Fibroblast of gingiva (primary cell): Measurements from ENCODE around the gene DTX2.
"Not testable (repeated sequence)": the region's sequence is repeated elsewhere in the genome, so short reads cannot be mapped to it uniquely, and the experiment has no call there.

Source experiments
- DNase-seq: peaks from one replicate; pipeline ENCODE4 v3.0.0-alpha.2; 2011; ENCODE audit warnings: low read depth

The DTX2 gene

DNA sequence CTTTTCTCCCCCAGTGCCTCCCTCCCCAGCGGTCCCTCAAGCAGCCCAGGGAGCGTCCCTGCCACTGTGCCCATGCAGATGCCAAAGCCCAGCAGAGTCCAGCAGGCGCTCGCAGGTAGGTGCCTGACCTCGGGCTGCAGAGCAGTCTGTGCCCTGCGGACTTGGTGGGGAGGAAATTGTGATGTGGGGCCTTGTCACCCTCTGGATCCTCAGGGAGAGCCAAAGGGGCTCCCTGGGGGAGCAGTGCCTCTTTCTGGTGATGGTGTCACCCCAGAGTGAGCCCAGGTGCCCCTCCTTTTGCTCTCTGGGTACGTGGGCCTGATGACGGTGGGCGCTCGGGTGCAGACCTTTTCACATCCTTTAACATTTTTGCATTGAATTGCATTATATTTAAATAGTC is 30.6 kb downstream of the DTX2 start:
- DNase-seq: not testable (repeated sequence)

GRCh38 chr7:76495717-76496116 is 34.2 kb downstream of the DTX2 start:
- not testable (repeated sequence) for DNase-seq

GRCh38 chr7:76497918-76498582 is 36.5 kb downstream of the DTX2 start:
- not testable (repeated sequence) for DNase-seq

GRCh38 chr7:76498583-76499200 is 37.2 kb downstream of the DTX2 start:
- DNase-seq: not testable (repeated sequence)

- not testable (repeated sequence) for DNase-seq
Observed at GRCh38 chr7:76499201-76499923, 37.9 kb downstream of the DTX2 start.

DNA sequence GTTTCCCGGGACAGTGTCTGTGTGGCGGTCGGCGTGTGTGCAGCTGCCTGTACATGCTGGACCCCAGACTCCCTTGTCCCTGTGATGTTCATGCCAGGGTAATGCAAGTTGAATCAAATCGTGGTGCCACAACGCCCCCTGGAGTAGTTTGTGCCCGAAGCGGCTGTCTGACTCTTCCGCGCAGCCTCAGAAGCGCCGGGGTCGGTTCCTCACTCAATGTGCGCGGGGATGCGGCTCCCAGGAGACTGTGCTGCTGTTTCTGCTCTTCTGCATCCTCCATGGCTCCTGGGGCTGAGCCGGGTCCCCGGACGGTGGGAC is 38.4 kb downstream of the DTX2 start:
- not testable (repeated sequence) for DNase-seq

GRCh38 chr7:76502224-76502623 is 40.7 kb downstream of the DTX2 start:
- DNase-seq: not testable (repeated sequence)

DNA sequence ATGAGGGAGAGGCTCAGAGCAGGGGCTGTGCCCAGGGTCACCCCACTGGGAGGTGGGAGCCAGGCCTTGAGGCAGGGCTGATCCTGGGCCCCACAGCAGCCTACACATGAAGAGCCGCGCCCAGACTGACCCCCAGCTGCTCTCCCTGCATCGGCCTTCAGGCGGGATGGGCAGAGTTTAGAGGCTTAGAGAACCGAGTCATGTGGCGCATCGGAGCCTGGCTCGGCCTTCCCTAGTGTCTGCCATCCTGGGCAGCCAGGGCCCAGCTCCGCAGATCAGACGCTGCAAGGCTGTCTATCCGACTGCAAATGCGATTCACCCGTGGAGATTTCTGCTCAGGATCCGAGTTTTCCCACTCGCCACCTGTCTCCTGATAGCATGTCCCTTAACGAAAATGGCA is 41.3 kb downstream of the DTX2 start:
- not testable (repeated sequence) for DNase-seq

DNA sequence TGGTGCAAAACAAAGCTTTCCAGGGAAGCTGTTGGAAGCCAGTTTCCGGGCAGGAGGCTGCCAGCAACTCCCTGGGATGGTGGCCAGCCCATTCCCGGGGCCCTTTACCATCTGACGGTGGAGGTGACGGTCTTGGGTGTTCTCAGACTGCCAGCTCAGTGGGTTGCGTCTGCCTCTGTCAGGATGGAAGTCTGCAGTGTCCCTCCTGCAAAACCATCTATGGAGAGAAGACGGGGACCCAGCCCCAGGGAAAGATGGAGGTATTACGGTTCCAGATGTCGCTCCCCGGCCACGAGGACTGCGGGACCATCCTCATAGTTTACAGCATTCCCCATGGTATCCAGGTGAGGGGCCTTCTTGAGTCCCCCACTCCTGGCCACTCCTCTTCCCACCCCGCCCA is 41.7 kb downstream of the DTX2 start:
- not testable (repeated sequence) for DNase-seq

DNA sequence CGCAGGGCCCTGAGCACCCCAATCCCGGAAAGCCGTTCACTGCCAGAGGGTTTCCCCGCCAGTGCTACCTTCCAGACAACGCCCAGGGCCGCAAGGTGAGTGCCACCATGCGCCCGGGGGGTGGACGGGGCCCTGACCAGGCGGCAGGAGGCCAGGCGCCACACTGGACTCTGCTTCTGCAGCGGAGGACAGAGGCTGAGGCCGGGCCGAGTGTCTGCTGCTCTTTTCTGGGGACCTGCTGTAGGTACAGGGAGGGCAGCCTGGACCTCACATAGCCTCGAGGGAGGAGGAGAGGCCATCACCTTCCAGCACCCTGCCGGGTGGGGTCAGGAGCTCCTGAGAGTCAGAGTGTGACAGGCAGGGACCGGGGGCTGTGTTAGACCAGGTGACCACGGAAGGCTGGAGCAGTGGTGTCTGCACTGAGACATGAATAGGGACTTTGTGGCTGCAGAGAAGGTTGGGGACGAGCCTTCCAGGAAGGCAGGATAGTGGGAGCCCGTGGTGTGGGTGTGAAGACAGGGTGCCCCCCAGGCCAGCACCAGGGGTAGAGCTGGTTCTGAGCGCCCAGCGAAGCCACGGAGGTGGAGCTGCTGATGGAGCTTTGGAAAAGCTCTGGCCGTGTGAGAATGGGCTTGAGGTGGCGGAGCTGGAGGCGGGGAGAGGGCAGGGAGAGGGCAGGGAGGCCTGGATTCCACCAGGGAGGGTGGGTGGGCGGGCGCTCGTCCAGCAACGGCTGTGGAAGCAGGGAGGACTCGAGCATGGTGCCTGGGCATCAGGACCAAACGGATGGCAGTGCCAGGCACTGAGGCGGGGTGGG is 43.0 kb downstream of the DTX2 start:
- DNase-seq: not testable (repeated sequence)

DNA sequence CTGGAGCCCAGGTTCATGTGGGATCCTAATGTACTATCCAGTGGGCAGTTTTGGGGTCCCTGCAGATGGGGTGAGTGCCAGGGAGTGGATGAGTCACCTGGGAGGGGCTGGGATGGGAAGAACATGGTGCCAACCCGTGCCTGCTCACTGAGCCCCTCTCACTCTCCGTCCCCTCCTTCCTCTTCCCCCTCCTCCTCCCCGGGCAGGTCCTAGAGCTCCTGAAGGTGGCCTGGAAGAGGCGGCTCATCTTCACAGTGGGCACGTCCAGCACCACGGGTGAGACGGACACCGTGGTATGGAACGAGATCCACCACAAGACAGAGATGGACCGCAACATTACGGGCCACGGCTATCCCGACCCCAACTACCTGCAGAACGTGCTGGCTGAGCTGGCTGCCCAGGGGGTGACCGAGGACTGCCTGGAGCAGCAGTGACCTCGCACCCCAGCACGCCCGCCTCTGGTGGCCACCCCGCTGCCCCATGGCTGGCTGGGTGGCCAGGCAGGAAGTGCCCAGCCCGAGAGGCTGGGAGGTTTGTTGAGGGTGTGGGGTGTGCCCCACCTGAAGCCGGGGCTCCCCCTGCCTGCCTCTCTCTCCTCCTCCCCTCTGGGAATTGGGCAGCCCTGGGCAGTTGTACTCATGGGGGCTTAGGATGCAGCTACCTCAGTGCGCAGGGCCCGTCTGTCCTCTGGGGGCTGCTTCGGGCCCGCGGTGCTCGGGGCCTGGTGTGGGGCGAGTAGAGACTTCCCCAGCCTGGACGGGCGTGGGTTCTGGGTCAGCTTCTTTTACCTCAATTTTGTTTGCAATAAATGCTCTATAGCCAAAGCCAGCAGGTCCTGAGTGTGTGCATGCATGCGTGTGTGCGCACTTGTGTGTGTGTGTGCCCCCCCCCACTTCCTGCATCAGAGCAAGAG is 43.9 kb downstream of the DTX2 start:
- DNase-seq: no peak

DNA sequence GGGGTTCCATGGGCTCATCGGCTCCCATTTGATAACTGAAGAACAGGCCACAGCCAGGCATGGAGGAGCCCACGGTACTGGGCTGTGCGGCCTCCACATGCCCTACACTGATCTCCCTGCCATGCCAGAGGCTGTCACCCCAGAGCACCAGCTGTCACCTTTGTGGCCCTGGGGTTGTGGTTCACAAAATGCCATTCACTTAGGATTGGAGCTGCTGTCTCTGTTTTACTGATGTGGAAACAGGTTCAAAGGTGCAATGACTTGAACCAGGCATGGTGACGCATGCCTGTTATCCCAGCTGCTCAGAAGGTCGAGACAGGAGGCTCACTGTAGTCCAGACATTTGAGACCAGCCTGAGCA is 44.6 kb downstream of the DTX2 start:
- no peak for DNase-seq

GRCh38 chr7:76506643-76507042 is 45.1 kb downstream of the DTX2 start:
- DNase-seq: not testable (repeated sequence)

DNA sequence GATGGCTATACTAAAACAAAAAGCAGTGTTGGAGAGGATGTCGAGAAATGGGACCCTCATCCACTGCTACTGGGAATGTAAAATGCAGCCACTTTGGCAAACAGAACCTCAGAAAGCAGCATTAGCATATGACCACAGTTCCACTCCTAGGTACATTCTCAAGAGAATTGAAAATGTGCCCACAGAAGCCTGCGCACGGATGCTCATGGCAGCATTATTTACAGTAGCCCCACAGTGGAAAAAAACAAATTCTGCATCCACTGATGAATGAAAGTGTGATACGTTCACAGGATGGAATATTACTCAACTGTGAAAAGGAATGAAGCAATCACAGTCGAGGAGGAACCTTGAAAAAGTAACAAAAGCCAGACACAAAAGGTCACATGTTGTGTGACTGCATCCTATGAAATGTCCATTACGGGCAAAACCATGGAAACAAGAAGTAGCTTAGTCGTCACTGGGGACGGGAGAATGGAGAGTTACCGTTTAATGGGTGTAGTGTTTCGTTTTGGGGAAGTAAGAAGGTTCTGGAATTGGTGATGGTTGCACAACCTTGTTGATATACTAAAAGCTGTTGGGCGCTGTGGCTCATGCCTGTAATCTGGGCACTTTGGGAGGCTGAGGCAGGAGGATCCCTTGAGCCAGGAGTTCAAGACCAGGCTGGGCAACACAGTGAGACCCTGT is 46.4 kb downstream of the DTX2 start:
- peak; percentile 12 for DNase-seq

DNA sequence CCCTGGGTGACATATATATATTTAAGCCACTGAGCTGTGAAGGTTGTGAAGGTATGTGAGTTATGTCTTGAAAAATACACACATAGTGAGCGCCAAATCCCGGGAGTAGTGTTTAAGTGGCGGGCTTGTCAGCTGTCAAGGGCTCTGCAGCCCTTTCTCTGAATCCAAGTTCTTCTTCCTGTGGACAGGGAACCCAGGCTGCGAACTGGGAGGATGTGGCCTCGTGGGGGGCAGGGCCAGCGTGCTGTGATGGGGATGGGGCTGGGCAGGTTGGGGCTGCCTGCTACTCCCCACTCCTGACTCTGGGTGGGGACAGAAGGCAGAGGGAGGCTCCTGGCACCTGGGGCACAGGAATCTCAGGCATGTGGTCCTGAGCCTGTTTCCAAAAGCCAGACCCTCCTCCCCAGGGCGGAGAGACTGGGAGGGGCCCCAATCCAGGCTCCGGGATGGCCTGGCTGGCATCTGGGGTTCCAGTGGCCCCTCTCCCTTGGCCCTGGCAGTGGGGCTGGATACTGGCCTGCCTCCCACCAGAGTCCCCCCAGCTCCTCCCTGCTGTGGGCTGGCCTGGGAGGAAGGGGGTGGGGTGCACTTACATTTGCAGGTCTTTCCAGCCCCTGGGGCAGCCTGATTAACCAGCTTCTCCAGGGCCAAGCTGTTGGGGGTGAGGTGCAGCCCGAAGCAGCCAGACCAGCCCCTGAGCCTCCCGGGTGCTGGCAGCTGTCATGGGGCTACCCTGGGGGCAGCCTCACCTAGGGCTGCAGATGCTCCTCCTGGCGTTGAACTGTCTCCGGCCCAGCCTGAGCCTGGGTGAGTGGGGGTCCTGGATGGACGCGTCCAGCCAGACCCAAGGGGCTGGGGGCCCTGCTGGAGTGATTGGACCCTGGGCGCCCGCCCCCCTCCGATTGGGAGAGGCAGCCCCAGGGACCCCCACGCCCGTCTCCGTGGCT is 48.7 kb downstream of the DTX2 start, which contains the start of gene UPK3B:
Gene UPK3B, plus strand, starts transcription at position 622 of the 947 bp plus-strand sequence. Its CDS starts 101 bp downstream, at position 723.
- no peak for DNase-seq

DNA sequence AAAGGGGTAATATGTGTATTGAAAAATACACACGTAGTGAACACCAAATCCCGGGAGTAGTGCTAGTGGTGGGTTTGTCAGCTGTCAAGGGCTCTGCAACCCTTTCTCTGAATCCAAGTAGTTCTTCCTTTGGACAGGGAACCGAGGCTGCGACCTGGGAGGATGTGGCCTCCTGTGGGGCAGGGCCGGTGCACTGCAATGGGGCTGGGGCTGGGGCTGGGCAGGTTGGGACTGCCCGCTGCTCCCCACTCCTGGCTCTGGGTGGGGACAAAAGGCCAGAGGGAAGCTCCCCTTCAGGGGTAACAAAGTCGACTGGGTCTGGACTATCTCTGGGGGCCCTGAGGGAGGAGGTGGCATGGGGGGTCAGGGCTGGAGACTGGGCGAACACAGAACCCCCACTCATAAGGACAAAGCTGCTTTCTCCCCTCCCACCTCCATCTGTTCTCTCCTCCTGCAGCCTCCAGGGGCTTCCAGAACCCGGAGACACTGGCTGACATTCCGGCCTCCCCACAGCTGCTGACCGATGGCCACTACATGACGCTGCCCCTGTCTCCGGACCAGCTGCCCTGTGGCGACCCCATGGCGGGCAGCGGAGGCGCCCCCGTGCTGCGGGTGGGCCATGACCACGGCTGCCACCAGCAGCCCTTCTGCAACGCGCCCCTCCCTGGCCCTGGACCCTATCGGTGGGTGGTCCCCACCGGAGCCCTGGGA is 49.8 kb downstream of the DTX2 start:
- DNase-seq: not testable (repeated sequence)

DNA sequence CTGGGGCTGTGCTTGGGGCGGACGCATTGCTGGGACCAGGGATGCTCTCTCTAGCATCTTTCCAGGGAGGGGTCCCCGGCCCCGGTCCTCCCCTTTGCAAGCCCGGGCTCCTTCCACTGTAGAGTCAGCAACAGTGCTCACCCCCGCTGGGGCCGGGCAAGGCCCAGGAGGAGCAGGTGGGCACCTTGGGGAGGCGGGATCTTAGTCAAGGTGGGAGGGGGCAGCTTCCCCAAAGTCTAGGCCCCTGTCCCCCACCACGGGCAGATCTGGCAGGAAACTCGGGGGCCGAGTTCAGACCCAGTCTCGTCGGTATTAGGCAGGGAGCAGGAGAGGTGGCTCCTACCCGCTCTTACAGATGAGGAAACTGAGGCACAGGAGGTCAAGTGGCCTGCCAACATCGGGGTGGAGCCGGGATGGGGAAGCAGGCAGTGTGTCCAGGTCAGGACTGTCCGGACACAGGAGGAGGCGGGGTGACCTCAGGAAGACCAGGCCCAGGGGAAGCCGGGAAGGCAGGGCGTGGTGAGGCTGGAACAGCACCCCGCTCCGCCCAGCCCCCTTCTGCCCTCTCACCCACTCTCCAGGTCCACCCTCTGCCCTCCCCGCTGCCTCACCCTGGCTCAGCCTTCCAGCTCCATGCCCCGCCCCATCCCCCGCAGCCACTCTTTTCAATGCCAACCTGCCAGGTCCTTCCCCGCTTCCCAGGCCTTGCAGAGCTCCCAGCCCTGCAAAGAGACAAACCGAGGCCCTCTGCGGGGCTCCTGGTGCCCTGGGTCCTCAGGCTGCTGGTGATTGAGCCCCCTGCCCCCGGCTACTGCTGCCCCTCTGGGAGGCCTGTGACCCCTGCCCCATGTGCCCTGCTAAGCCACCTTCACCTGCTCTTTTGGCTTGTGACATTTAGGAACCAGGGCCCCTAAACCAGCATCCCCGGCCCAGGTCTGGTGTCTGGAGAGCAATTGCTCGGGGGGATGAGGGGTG is 50.7 kb downstream of the DTX2 start:
- not testable (repeated sequence) for DNase-seq
